HEK293 (cell line): ENCODE results near the gene VAPA.

ENCODE experiments used
- CTCF ChIA-PET: fragments of 350-600 bp; formaldehyde crosslinking; extraction: SDS; loops from one replicate; lab custom pipeline; 2021; ENCODE audit warnings: antibody characterized with exemption; lab: Yijun Ruan, JAX
- POLR2A ChIA-PET: fragments of 300-600 bp; formaldehyde crosslinking; extraction: SDS; loops from one replicate; lab custom pipeline; 2020; ENCODE audit warnings: antibody characterized with exemption, inconsistent platforms; lab: Yijun Ruan, JAX
- H3K27ac ChIP-seq: fragments of 200-500 bp; sonication (Bioruptor generic); 2 replicates; pipeline ENCODE4 v1.5.1; 2014; ENCODE audit warnings: low read depth, low read length, control low read depth, inconsistent platforms; ENCODE audit errors: extremely low read depth
- H3K36me3 ChIP-seq, 2 experiments: fragments of 200-500 bp in 1 of 2; sonication (Bioruptor generic) in 1 of 2; 1 replicate in 1 of 2; 2 replicates in 1 of 2; pipeline ENCODE4 v1.5.1; 2014 to 2017; ENCODE audit warnings: inconsistent platforms in 2 of 2, low read length in 2 of 2; ENCODE audit not compliant: control insufficient read depth in 2 of 2, insufficient read depth in 1 of 2
- H3K4me1 ChIP-seq: fragments of 200-500 bp; sonication (Bioruptor generic); 2 replicates; pipeline ENCODE4 v1.5.1; 2014; ENCODE audit warnings: mild to moderate bottlenecking, low read length, inconsistent platforms; ENCODE audit not compliant: control insufficient read depth, insufficient read depth
- H3K4me3 ChIP-seq: 2 replicates; pipeline ENCODE4 v1.5.1; 2011; ENCODE audit warnings: low read depth, mild to moderate bottlenecking, control low read depth, low read length, moderate library complexity
- H3K9me3 ChIP-seq: fragments of 200-500 bp; sonication (Bioruptor generic); 2 replicates; pipeline ENCODE4 v1.5.1; 2014; ENCODE audit warnings: low read depth, low read length, inconsistent platforms; ENCODE audit not compliant: control insufficient read depth, insufficient read depth
- EGR2 ChIP-seq: fragments of 450-650 bp; formaldehyde crosslinking; IDR thresholded peaks from 2 replicates; pipeline ENCODE4 v1.5.1; 2016; ENCODE audit warnings: low read depth, missing biosample characterization, missing genetic modification characterization
- FEZF1 ChIP-seq: fragments of 450-650 bp; formaldehyde crosslinking; IDR thresholded peaks from 2 replicates; pipeline ENCODE4 v1.5.1; 2016; ENCODE audit warnings: missing biosample characterization, missing genetic modification characterization
- HOXA7 ChIP-seq: sonication (generic); formaldehyde crosslinking; IDR thresholded peaks from 2 replicates; pipeline ENCODE4 v1.8.1; 2022; ENCODE audit warnings: missing genetic modification reagents, borderline replicate concordance
- HOXC10 ChIP-seq: sonication (generic); formaldehyde crosslinking; IDR thresholded peaks from 2 replicates; pipeline ENCODE4 v1.8.1; 2023; ENCODE audit warnings: mild to moderate bottlenecking, missing genetic modification reagents
- REPIN1 ChIP-seq: fragments of 450-650 bp; formaldehyde crosslinking; IDR thresholded peaks from 2 replicates; pipeline ENCODE4 v1.5.1; 2017; ENCODE audit warnings: missing biosample characterization, missing genetic modification characterization, low read depth
- SCRT1 ChIP-seq: fragments of 450-650 bp; formaldehyde crosslinking; IDR thresholded peaks from 2 replicates; pipeline ENCODE4 v1.5.1; 2016; ENCODE audit warnings: missing biosample characterization, missing genetic modification characterization, borderline replicate concordance
- SETDB1 ChIP-seq: IDR thresholded peaks from one replicate; pipeline ENCODE4 v1.6.1; 2017; ENCODE audit warnings: mild to moderate bottlenecking, low read length, moderate library complexity, mixed read lengths; ENCODE audit not compliant: insufficient read length
- TSHZ1 ChIP-seq: fragments of 450-650 bp; formaldehyde crosslinking; IDR thresholded peaks from 2 replicates; pipeline ENCODE4 v1.5.1; 2016; ENCODE audit warnings: missing biosample characterization, missing genetic modification characterization, borderline replicate concordance
- ZBTB17 ChIP-seq: fragments of 450-650 bp; formaldehyde crosslinking; IDR thresholded peaks from 2 replicates; pipeline ENCODE4 v1.5.1; 2016; ENCODE audit warnings: missing biosample characterization, missing genetic modification characterization
- ZFP3 ChIP-seq: fragments of 450-650 bp; formaldehyde crosslinking; IDR thresholded peaks from 2 replicates; pipeline ENCODE4 v1.5.1; 2016; ENCODE audit warnings: low read depth, missing biosample characterization, missing genetic modification characterization
- ZNF157 ChIP-seq: fragments of 450-650 bp; formaldehyde crosslinking; IDR thresholded peaks from 2 replicates; pipeline ENCODE4 v1.5.1; 2016; ENCODE audit warnings: missing biosample characterization, missing genetic modification characterization
- ZNF19 ChIP-seq: fragments of 450-650 bp; formaldehyde crosslinking; IDR thresholded peaks from 2 replicates; pipeline ENCODE4; 2016; ENCODE audit warnings: missing biosample characterization, missing genetic modification characterization, low read depth
- ZNF248 ChIP-seq: fragments of 450-650 bp; formaldehyde crosslinking; IDR thresholded peaks from 2 replicates; pipeline ENCODE4 v1.5.1; 2017; ENCODE audit warnings: missing biosample characterization, missing genetic modification characterization
- ZNF266 ChIP-seq: fragments of 450-650 bp; formaldehyde crosslinking; IDR thresholded peaks from 2 replicates; pipeline ENCODE4 v1.5.1; 2016; ENCODE audit warnings: missing biosample characterization, missing genetic modification characterization, low read depth
- ZNF280D ChIP-seq: fragments of 450-650 bp; formaldehyde crosslinking; IDR thresholded peaks from 2 replicates; pipeline ENCODE4 v1.5.1; 2016; ENCODE audit warnings: missing biosample characterization, missing genetic modification characterization
- ZNF362 ChIP-seq: fragments of 450-650 bp; formaldehyde crosslinking; IDR thresholded peaks from 2 replicates; pipeline ENCODE4 v1.5.1; 2016; ENCODE audit warnings: missing biosample characterization, missing genetic modification characterization
- ZNF37A ChIP-seq: fragments of 450-650 bp; IDR thresholded peaks from 2 replicates; pipeline ENCODE4 v1.5.1; 2018; ENCODE audit warnings: missing biosample characterization, missing genetic modification characterization
- ZNF423 ChIP-seq: fragments of 450-650 bp; formaldehyde crosslinking; IDR thresholded peaks from 2 replicates; pipeline ENCODE4 v1.5.1; 2016; ENCODE audit warnings: missing biosample characterization, missing genetic modification characterization
- ZNF510 ChIP-seq: fragments of 450-650 bp; formaldehyde crosslinking; IDR thresholded peaks from 2 replicates; pipeline ENCODE4 v1.5.1; 2018; ENCODE audit warnings: mild to moderate bottlenecking, missing genetic modification characterization, missing biosample characterization; ENCODE audit not compliant: insufficient replicate concordance
- ZNF544 ChIP-seq: fragments of 450-650 bp; formaldehyde crosslinking; IDR thresholded peaks from 2 replicates; pipeline ENCODE4 v1.5.0; 2017; ENCODE audit warnings: missing biosample characterization, missing genetic modification characterization

VAPA gene

GRCh38 chr18:9876867-9877654, 36.8 kb upstream of the VAPA start (continued):
- TF ChIP-seq SETDB1: no peak
- TF ChIP-seq ZBTB17 (tag by site-specific recombination): peak; percentile 37; the same call in 1 of the 2 replicates
- peak; percentile 28; the same call in 1 of the 2 replicates for TF ChIP-seq EGR2 (tag by site-specific recombination)
- TF ChIP-seq ZNF423 (tag by site-specific recombination): no peak
- TF ChIP-seq ZNF280D: 0 out of 2 replicates have a peak, but pooled peaks have one; percentile 37

- Histone ChIP-seq H3K27ac (no peak overlapping the region), H3K9me3 (no peaks in the 10 kb centered on the region), H3K4me1 (no peaks in the 10 kb centered on the region), H3K4me3 (no peak overlapping the region), H3K36me3 (no peaks in the 10 kb centered on the region)
- ChIA-PET CTCF (interaction anchor here (0.6 to 0.7 kb wide), 4 partner anchors 13 to 963 kb away, joined by 3 read pairs; no protein-coding TSS in a partner anchor), POLR2A (interaction anchor here (1.5 kb wide), 2 partner anchors 36 to 37 kb away, joined by 3 to 8 read pairs; partner anchors contain the start of gene VAPA)
- TF ChIP-seq REPIN1 (no peak), ZNF37A (tag by site-specific recombination) (no peak), TSHZ1 (tag by site-specific recombination) (no peak), ZNF544 (tag by site-specific recombination) (no peak), ZNF19 (tag by site-specific recombination) (no peak), ZNF362 (tag by site-specific recombination) (no peak), HOXA7 (CRISPR knock-in tag) (no peak), FEZF1 (tag by site-specific recombination) (no peak), ZFP3 (tag by site-specific recombination) (no peak), ZNF157 (tag by site-specific recombination) (no peak), ZNF266 (tag by site-specific recombination) (no peak), ZNF510 (no peak), SCRT1 (tag by site-specific recombination) (no peak), HOXC10 (CRISPR knock-in tag) (no peak), SETDB1 (no peak), ZBTB17 (tag by site-specific recombination) (no peak; the same call in 1 of the 2 replicates), ZNF248 (tag by site-specific recombination) (no peak)
These were observed 36.2 kb upstream of the VAPA start for GRCh38 chr18:9877655-9878014.
